VCaP (cell line): ENCODE measurements around the gene NOP53.
A peak's percentile ranks its signal among the peaks of the same experiment; 100 is the strongest.

Source experiments
- H3K27ac ChIP-seq: fragments of 450-650 bp; 2 replicates; pipeline ENCODE4 v1.5.1; 2017
- TF ChIP-seq, protein P1 (sequence below): fragments of 450-650 bp; conservative IDR thresholded peaks from 2 replicates; pipeline ENCODE4 v1.5.1; 2017; ENCODE audit warnings: mild to moderate bottlenecking, moderate library complexity

The NOP53 gene

DNA sequence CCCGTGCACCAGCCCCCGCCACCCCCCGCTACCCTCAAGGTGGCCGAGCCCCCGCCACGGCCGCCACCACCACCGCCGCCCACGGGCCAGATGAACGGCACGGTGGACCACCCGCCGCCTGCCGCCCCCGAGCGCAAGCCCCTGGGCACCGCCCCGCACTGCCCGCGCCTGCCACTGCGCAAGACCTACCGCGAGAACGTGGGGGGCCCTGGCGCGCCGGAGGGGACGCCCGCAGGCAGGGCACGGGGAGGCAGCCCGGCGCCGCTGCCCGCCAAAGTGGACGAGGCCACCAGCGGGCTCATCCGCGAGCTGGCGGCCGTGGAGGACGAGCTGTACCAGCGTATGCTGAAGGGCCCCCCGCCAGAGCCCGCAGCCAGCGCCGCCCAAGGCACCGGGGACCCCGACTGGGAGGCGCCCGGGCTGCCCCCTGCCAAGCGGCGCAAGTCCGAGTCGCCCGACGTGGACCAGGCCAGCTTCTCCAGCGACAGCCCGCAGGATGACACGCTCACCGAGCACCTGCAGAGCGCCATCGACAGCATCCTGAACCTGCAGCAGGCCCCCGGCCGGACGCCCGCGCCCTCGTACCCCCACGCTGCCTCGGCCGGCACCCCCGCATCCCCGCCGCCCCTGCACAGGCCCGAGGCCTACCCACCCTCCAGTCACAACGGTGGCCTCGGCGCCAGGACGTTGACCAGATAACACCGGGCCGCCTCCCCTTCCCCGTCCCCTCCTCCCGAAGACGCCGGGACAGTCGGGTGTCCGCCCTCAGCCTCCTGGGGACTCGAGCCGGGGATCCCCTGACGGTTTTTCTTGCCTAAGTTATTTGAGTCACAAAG, 43.4 kb upstream of the NOP53 start:
- TF ChIP-seq, protein P1, sequence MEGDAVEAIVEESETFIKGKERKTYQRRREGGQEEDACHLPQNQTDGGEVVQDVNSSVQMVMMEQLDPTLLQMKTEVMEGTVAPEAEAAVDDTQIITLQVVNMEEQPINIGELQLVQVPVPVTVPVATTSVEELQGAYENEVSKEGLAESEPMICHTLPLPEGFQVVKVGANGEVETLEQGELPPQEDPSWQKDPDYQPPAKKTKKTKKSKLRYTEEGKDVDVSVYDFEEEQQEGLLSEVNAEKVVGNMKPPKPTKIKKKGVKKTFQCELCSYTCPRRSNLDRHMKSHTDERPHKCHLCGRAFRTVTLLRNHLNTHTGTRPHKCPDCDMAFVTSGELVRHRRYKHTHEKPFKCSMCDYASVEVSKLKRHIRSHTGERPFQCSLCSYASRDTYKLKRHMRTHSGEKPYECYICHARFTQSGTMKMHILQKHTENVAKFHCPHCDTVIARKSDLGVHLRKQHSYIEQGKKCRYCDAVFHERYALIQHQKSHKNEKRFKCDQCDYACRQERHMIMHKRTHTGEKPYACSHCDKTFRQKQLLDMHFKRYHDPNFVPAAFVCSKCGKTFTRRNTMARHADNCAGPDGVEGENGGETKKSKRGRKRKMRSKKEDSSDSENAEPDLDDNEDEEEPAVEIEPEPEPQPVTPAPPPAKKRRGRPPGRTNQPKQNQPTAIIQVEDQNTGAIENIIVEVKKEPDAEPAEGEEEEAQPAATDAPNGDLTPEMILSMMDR: no peak
- H3K27ac ChIP-seq: no peak overlapping the region

DNA sequence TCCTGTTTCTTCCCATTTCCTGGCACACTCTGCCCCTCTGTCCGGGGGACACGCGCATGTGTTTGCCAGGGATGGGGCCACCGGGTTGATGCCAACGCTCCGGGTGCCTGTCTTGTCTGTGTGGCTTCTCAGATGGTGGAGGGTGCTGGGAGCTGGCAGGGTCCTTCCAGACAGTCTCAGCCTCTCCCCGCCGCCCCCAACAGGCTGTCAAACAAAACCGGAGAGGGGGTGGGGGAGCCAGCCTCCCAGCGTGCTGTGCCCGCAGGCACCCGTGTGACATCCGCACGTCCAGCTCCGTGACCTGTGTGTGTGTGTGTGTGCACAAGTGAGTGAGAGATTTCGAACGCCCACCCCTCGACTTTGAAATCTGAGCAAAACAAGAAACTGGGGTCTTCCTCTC, 42.7 kb upstream of the NOP53 start:
- no peak overlapping the region for H3K27ac ChIP-seq
- TF ChIP-seq, protein P1: no peak

DNA sequence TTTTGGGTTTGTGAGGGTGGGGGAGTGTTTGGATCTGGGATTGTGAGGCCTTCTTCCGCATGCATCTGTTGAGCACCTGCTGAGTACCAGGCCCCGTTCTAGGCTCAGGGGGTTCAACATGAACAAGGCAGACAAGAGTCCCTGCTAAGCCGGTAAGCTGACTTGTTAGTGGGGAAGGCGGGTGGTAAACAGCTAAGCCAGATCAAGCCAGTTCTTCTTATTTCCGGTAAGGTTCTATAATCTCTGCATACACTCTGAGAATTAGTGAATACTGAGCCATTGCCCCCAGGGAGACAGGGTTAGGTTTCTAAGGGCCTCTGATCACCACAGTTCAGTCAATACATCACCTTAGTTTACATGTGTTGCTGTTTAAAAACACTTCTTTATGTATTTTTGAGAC, 42.0 kb upstream of the NOP53 start:
- TF ChIP-seq, protein P1: no peak
- no peak overlapping the region for H3K27ac ChIP-seq

DNA sequence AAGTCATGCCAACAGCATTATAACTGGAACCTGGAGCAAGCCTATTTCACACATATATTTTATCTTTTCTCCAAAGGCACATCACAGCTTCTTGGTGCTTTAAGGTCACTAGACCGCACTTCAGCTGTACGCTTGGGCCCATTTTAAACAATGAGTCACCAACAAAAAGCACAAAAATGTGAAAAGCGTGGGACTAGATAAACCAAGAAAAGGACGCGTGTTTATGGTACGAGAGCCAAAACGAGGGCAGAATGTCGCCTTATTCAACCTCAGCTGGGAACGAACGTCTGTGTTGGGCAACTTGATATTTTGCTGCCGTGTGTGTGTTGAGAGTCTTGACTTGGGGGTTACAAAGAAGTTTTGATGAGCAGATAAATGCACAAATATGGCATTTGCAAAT, 41.3 kb upstream of the NOP53 start:
- TF ChIP-seq, protein P1: no peak
- no peak overlapping the region for H3K27ac ChIP-seq

DNA sequence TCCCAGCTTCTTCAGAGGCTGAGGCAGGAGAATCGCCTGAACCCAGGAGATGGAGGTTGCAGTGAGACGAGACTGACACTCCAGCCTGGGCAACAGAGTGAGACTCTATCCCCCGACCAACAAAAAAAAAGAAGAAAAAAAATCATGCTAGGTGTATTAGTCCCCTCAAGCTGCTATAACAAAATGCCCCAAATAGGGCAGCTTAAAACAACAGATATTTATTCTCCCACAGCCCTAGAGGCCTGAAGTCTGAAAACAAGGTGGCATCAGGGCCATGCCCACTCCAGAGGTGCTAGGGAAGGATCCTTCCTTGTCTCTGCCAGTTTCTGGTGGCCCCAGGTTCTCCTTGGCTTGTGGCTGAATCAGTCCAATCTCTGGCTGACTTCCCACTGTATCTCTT, 40.7 kb upstream of the NOP53 start:
- TF ChIP-seq, protein P1: no peak
- H3K27ac ChIP-seq: no peak overlapping the region

DNA sequence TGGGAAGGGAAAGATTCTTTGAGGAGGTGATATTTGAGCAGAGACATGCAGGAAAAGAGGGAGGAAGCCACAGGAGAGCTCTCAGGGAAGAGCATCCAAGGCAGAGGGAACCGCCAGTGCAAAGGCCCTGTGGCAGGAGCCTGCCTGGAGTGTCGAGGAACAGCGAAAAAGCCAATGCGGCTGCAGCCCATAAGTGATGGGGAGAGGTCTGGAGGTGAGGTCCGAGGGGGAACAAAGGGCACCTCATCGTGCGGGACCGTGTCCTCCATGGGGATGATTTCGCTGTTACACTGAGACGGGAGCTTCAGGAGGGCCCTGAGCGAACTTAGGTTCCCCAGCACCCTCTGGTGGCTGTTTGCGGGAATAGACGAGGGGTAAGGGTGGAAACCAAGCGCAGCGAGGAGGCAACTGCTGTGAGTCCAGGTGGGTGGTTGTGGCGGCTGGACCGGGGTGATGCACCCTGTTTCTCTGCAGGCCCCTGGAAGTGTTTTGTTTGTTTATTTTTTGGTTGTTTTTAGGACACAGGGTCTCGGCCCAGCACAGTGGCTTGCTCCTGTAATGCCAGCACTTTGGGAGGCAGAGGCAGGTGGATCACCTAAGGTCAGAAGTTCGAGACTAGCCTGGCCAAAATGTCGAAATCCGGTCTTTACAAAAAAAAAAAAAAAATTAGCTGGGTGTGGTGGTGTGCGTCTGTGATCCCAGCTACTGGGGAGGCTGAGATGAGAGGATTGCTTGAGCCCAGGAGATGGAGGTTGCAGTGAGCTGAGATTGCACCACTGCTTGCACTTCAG, 38.0 kb upstream of the NOP53 start:
- TF ChIP-seq, protein P1: peak; percentile 91
- H3K27ac ChIP-seq: no peak overlapping the region

DNA sequence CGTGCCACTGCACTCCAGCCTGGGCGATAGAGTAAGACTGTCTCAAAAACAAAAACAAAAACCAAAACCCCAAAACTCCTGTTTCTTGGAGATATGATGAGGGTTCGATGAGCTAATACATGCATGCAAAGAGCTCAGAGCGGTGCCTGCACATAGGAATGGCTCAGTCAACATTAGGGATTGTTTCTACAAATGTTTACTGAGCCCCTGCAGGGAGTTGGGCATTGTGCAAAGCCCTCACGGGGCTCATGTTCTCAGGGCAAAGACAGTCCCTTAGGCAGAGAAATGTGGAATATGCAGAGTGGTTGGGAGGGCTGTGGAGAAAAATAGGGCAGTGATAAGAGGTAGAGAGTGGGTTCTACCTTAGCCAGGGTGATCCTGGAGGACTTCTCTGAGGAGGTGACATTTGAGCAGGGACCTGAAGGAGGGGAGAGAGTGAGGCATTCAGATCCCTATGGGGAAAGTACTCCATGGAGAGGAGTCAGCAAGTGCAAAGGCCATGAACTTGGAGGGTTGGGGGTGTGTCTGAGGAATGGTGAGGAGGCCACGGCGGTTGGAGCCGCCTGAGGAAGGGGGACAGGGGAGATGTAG, 33.6 kb upstream of the NOP53 start:
- H3K27ac ChIP-seq: no peak overlapping the region
- TF ChIP-seq, protein P1: no peak
